ENCODE results near the gene SLC16A4. TPM values are rescaled to one million over a fixed set of nuclear protein-coding genes. Genes with fewer than 3 reads are reported as not detected.
"Not testable (repeated sequence)": the region's sequence is repeated elsewhere in the genome, so short reads cannot be mapped to it uniquely, and the experiment has no call there.

The SLC16A4 gene
- total RNA-seq = 16.2 and 16.4 TPM in 2 replicates
- 8.3 and 10.7 TPM in 2 replicates for polyA plus RNA-seq

- 32% methylated on average over 8 of the region's 8 CpGs for WGBS (ENCODE audit: low lambda C conversion rate, missing lambda C conversion rate)
- peak; percentile 51 for DNase-seq (ENCODE audit: low spot score)
- Histone ChIP-seq H3K4me2 (peak within 1 kb of the TSS; percentile 63), H3K4me3 (no peak within 1 kb of the TSS), H3K36me3 (replicated peaks; ENCODE audit: insufficient read depth, low read depth) (no peaks in the 10 kb centered on the region), H4K20me1 (ENCODE audit: insufficient read depth, poor library complexity, severe bottlenecking) (no peaks in the 10 kb centered on the region), H3K27me3 (no peaks in the 10 kb centered on the region), H3K4me1 (ENCODE audit: insufficient read depth) (peaks cover 49% of the 10 kb centered on the region), H3K9me2 (replicated peaks; ENCODE audit: insufficient read depth) (no peaks in the 10 kb centered on the region), H3K9me3 (ENCODE audit: low read depth) (no peaks in the 10 kb centered on the region), H3K79me2 (no peaks in the 10 kb centered on the region), H3K27ac (peak within 1 kb of the TSS; percentile 78), H2AFZ (no peak within 1 kb of the TSS)
- TF ChIP-seq CTCF (IDR thresholded peaks at IDR 0.05; ENCODE audit: poor library complexity) = no peak
Measured at GRCh38 chr1:110390692-110391245, at the start of gene SLC16A4. Gene SLC16A4 (minus strand): TSS chr1:110391026. CDS start chr1:110389323, 1,703 bp downstream.

GRCh38 chr1:110439873-110440272, 49.0 kb upstream of the SLC16A4 start:
- H3K4me3 ChIP-seq; H4K20me1 ChIP-seq (ENCODE audit: insufficient read depth, poor library complexity, severe bottlenecking); H3K4me2 ChIP-seq; H3K9me2 ChIP-seq (replicated peaks; ENCODE audit: insufficient read depth); H3K27me3 ChIP-seq; H3K79me2 ChIP-seq; DNase-seq (ENCODE audit: low spot score); H3K9me3 ChIP-seq (ENCODE audit: low read depth); H3K36me3 ChIP-seq (replicated peaks; ENCODE audit: insufficient read depth, low read depth); H2AFZ ChIP-seq: not testable (repeated sequence)
- Histone ChIP-seq H3K4me1 (ENCODE audit: insufficient read depth) (peaks cover 20% of the 10 kb centered on the region), H3K27ac (peak overlapping the region; percentile 34)
- 88% methylated on average over 3 of the region's 3 CpGs for WGBS (ENCODE audit: low lambda C conversion rate, missing lambda C conversion rate)

GRCh38 chr1:110438893-110439292, 48.1 kb upstream of the SLC16A4 start:
- no peak overlapping the region for H3K4me3 ChIP-seq
- no peaks in the 10 kb centered on the region for H3K27me3 ChIP-seq
- H3K9me3 ChIP-seq (ENCODE audit: low read depth) = no peaks in the 10 kb centered on the region
- no peaks in the 10 kb centered on the region for H3K36me3 ChIP-seq (replicated peaks; ENCODE audit: insufficient read depth, low read depth)
- TF ChIP-seq EZH2 (IDR thresholded peaks at IDR 0.05; ENCODE audit: borderline replicate concordance) (no peak), CTCF (IDR thresholded peaks at IDR 0.05; ENCODE audit: poor library complexity) (no peak), EZH2phosphoT487 (IDR thresholded peaks at IDR 0.05; ENCODE audit: low read depth, severe bottlenecking, unreplicated experiment) (no peak)
- peaks cover 20% of the 10 kb centered on the region for H3K4me1 ChIP-seq (ENCODE audit: insufficient read depth)
- H3K9me2 ChIP-seq (replicated peaks; ENCODE audit: insufficient read depth) = no peaks in the 10 kb centered on the region
- 51% methylated on average over 4 of the region's 4 CpGs for WGBS (ENCODE audit: low lambda C conversion rate, missing lambda C conversion rate)
- no peaks in the 10 kb centered on the region for H3K79me2 ChIP-seq
- H3K4me2 ChIP-seq = no peak overlapping the region
- no peaks in the 10 kb centered on the region for H4K20me1 ChIP-seq (ENCODE audit: insufficient read depth, poor library complexity, severe bottlenecking)
- H3K27ac ChIP-seq = peak overlapping the region; percentile 34
- H2AFZ ChIP-seq = no peak overlapping the region
- no peak for DNase-seq (ENCODE audit: low spot score)

- DNase-seq (ENCODE audit: low spot score); H3K9me3 ChIP-seq (ENCODE audit: low read depth); H3K27me3 ChIP-seq; H3K36me3 ChIP-seq (replicated peaks; ENCODE audit: insufficient read depth, low read depth); H3K4me2 ChIP-seq; H4K20me1 ChIP-seq (ENCODE audit: insufficient read depth, poor library complexity, severe bottlenecking); H3K79me2 ChIP-seq; H3K9me2 ChIP-seq (replicated peaks; ENCODE audit: insufficient read depth); H3K4me3 ChIP-seq; H2AFZ ChIP-seq: not testable (repeated sequence)
- Histone ChIP-seq H3K4me1 (ENCODE audit: insufficient read depth) (peaks cover 20% of the 10 kb centered on the region), H3K27ac (peak overlapping the region; percentile 35)
- WGBS (ENCODE audit: low lambda C conversion rate, missing lambda C conversion rate) = 86% methylated on average over 9 of the region's 9 CpGs
Measured at GRCh38 chr1:110437645-110438299, 46.9 kb upstream of the SLC16A4 start.

All from hepatocyte (in vitro differentiated cells).